Measurements from ENCODE around the gene MIX23.

Gene MIX23

DNA sequence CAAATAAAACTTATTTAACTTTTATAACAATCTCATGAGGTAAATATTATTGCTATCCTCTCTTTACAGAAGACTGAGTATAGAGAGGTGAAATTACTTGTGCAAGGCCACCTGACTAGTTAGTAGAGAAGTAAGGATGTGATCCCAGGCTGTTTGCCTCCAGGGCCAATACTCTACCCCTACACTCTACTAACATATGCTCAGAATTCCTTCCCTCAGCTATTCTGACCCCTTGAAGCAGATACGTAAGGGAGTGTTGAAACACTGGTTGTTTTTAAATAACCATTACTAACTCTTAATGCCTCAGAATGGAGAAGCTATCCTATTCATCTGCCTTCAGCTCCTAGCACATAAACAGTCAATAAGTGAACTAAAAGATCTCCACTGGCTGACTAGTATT, 33.9 kb downstream of the MIX23 start:
- DNase-seq, result no peak

DNA sequence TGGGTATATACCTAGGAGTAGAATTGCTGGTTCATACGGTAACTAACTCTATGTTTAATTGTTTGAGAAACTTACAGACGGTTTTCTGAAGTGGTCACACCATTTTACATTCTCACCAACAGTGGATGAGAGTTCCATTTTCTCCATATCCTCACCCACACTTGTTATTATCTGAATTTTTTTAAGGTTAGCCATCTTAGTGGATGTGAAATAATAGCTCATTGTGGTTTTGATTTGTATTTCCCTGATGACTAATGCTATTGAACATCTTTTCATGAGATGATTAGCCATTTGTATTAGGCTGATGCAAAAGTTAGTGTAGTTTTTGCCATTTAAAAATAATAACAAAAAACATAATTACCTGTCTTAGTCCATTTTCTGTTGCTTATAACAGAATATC, 39.4 kb downstream of the MIX23 start:
- no peak for DNase-seq

DNA sequence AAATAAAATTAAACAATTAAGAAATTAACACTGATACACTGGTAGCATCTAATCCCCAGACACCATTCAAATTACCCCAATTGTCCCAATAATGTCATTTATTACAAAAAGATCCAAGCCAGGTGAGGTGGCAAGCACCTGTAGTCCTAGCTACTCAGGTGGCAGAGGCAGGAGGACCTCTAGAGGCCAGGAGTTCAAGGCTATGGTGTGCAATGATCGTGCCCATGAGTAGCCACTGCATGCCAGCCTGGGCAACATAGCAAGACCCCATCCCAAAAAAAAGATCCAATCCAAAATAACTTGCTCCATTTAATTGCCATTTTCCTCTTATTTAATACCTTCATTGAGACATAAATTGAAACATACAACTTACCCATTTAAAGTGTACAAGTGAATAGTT, 40.2 kb downstream of the MIX23 start:
- no peak for DNase-seq

DNA sequence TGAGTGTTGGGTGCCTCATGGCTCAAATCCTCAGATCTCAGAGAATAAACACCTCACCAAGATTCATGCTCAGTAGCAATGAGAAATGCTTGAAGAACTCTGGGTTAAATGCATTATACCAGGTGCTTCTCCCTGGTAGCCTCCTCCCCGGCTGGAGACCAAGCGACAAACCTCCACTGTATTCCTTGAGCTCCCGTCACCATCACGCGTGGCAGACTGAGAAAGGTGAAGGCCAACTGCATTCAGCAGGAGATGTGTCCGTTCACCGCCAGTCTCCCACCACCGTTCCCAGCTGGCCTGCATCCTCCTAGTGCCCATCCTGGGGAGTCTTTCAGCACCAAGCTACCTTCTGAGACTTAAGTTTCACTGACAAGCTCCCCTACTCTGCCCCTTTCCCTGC, 50.5 kb downstream of the MIX23 start:
- DNase-seq, result no peak

DNA sequence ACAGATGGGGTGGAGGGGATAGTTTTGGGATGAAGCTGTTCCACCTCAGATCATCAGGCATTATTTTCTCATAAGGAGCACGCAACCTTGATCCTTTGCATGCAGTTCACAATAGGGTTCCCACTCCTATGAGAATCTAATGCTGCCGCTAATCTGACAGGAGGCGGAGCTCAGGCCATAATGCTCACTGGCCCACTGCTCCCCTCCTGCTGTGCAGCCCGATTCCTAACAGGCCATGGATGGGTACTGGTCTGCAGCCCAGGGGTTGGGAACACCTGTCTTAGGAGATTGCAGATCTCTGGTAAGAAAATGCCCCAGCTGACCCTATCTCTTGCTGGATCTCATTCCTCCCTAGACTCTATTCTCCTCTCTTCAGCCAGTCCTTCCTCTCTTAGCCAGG, 51.1 kb downstream of the MIX23 start:
- DNase-seq, result no peak

DNA sequence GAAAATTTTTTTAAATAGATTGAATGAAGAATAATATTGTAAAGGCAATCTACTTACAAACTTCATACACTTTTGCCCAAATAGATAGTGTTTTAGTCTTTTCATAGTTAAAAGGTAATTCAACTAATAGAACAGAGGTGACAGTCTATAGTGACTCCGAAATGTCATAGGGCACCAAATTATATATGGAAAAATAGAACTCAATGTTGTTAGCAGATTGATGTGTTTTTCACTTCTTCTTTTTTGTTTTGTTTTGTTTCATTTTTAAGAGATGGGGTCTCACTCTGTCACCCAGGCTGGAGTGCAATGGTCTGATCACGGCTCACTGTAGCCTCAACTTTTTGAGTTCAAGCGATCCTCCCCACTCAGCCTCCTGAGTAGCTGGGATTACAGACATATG, 57.3 kb downstream of the MIX23 start:
- DNase-seq, result no peak

DNA sequence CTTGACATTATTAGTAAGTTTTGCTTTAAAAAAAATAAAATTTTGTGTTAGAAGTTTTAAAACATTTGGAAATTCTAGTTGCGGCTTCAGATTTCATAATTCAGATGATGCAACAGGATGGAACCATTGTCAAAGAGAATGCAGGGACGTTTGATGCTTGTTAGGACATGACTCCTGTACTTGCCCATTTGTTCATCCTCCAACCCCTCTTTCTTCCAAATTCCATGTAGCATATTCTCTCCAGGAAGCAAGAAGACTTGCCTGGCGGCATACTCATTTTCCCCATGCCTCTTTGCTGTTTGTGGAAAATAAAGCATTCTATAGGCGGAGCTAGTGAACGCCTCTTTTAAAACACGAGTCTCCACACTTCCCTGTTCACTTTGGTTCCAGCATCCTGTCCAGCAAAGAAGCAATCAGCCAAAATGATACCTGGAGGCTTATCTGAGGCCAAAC, 58.1 kb downstream of the MIX23 start, which contains the start of gene CSTA:
TSS of gene CSTA (plus strand) at position 378 of the 453 bp plus-strand sequence. CDS start at position 423, 45 bp downstream.
- DNase-seq, result no peak

DNA sequence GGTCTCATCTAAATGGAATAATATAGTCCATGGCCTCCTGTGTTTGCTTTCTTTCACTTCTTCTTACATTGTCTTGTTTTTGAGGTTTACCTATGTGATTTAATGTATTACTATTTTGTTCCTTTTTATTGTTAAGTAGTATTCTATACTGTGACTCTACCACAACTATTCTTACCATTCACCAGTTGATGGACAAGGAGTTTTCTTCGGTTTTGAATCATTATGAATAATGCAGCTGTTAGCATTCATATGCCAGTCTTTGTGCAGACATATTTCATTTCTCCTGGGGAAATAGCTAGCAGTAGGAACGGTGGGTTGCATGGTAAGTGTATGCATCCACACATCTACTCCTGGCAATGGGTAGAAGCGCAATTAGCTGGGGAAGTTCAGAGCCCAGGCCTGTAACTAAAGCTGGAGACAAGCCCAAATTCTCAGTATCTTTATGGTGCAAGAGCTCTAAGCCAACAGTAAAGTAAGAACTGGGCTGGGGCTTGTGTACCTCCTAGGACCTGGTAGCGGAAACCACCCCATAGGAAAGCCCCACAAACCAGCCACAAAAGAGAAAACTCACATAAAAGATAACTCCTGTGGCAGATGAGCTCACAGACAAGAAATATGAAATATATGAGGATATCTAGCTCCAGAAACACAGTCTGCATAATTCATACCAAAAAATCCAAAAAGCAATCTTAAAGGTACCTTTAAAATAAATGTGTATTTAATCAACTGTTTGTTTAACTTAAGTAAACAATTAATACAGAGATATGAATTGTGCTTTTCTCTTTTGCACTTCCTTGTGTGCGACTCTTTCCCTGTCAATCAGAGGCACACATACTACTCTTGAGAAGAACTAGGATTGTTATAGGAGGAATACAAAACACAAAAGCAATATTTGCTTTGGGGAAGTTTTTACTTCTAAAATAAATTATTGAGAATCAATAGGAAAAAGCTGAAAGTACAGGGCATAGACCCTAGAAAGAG, 60.6 kb downstream of the MIX23 start:
- peak; percentile 27 to 44 for DNase-seq

DNA sequence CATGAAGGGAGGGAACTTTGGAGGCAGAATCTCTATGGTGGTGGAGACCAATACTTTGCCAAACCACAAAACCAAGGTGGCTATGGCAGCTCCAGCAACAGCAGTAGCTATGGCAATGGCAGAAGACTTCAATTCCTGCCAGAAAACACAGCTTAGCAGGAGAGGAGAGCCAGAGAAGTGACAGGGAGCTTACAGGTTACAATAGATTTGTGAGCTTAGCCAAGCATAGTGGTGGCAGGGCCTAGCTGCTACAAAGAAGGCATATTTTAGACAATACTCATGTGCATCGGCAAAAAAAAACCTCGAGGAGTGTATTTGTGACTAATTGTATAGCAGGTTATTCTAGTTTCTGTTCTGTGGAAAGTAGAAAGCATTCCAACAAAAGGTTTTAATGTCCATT, 64.4 kb downstream of the MIX23 start:
- no peak for DNase-seq

DNA sequence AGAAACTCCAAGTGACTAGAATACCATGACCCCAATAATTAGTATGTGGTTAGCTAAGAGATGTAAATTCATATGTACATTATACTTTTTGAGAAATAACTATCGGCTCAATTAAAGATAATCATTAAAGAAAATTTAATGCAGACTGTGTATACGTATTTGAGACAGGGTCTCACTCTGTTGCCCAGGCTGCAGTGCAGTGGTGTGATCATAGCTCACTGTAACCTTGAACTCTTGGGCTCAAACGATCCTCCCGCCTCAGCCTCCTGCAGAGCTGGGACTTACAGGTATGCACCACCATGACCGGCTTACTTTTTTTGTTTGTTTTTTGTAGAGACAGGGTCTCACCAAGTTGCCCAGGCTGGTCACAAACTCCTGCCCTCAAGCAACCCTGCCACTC, 66.7 kb downstream of the MIX23 start:
- DNase-seq, result no peak

DNA sequence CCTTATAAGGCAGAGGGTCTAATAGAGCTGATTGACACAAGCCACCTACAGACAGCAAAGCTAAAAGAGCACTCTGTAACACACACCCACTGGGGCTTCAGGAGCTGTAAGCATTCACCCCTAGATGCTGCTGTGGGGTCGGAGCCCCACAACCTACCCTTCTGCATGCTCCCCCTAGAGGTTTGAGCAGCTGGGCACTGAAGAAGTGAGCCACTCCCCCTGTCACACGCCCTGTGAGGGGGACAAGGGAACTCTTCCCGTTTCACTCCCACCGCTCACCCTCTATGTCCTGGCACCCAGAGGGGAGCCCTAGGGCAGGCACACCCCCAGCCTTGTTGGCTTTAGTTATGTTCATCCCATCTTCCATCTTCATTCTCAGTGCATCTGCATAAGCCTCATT, 67.4 kb downstream of the MIX23 start:
- DNase-seq, result no peak

DNA sequence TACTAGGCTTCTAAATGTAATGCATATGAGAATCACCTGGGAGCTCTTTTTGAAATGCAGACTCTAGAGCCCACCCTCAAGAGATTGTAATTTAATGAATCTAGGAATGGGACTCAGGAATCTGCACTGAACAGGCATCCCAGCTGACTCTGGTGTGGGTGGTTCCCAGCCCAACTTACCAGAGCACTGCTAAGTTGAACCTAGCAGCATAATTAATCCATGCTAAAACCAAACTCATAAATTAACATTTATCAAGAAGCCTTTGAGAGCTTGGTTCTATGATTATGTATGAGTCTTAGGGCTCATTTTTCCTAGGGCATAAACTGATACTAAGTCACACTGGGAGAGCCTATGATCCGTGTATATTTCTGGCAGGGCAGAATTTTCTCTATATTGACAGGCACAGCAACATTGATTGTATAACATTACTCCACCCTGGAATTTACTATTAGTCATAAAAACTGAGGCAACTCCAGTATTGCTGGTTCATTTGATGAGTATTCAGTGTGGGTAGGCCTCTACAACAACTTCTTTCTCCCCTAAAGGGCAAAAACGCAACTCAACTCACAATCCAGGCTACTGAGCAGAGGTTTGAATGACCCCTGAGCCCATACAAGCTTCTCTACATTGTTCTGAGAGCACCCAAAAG, 68.7 kb downstream of the MIX23 start:
- no peak for DNase-seq

DNA sequence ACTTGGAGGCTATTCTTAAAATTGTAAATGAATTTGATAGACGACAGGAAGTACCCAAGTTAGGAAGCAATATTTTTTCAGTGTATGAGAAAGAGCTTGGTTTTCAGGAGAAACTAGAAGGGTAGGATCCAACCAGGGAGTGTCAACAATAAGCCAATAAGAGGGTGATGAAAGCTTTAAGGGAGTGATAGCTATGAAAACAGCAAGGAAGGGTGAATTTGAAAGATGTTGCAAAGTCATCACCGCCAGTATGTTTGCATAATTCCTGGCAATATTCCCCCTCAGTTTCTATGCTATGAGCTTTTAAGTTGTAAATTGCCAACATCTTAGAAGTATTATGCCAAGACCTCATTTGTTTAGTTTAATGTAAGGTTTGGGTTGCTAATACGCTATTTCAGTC, 69.8 kb downstream of the MIX23 start:
- no peak for DNase-seq

DNA sequence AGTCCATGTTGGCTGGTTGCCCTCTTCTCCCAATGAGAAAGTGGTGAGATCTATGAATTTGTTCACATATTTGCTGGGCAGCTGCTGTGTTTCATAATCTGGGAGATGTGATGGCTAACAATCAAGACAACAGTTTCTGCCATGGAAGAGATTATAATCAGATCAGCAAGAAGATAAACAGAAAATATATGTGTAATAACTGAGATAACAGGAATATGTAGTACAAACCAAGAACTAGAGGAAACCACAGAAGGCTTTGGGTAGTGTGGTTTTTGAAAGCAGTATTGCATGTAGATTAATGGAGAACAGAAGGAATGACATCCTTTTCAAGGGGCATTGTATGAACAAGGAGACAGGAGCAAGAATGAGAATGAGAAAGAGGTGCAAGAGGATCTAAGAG, 70.2 kb downstream of the MIX23 start:
- DNase-seq, result no peak

DNA sequence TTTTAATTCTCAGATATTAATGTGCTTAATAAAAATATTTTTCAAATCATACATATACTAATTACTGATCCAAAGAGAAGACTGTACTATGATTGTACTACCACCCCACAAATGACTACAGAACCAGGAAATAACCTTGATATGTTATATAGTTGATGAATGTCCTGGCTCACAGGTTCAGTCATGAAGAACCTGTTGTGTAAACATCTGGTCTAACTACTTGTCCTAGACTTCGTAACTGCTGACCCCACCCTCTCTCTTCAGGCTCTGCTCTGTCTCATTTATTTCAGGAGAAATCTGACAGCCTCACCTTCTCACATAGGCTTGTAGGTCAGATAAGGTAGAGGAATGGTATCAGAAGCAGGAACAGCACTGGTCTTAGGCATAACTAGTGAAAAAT, 72.7 kb downstream of the MIX23 start:
- no peak for DNase-seq
